NCI-H146 treated with DMSO at 0.1 percent for 48 hours (cell line): ENCODE results near the gene YIF1A.
A peak's percentile ranks its signal among the peaks of the same experiment; 100 is the strongest.
"Not testable (repeated sequence)": the region's sequence is repeated elsewhere in the genome, so short reads cannot be mapped to it uniquely, and the experiment has no call there.

Experiments
- DNase-seq: peaks from one replicate; lab custom pipeline; 2025; ENCODE audit not compliant: unreplicated experiment; lab: John Stamatoyannopoulos, UW

YIF1A gene

GRCh38 chr11:66326261-66327111 lies 37.5 kb upstream of the YIF1A start:
- no peak for DNase-seq

GRCh38 chr11:66325263-66325671 lies 36.3 kb upstream of the YIF1A start:
- DNase-seq, result no peak

GRCh38 chr11:66324664-66325063 lies 35.7 kb upstream of the YIF1A start:
- no peak for DNase-seq

GRCh38 chr11:66323684-66324083 lies 34.7 kb upstream of the YIF1A start:
- DNase-seq, result no peak

- DNase-seq, result no peak
Measured at GRCh38 chr11:66322732-66323427, 33.9 kb upstream of the YIF1A start.

- DNase-seq, result no peak
Measured at GRCh38 chr11:66321606-66322005, 32.7 kb upstream of the YIF1A start.

- DNase-seq, result not testable (repeated sequence)
Measured at GRCh38 chr11:66320748-66321147, 31.8 kb upstream of the YIF1A start.

- not testable (repeated sequence) for DNase-seq
Measured at GRCh38 chr11:66320289-66320688, 31.3 kb upstream of the YIF1A start.

- no peak for DNase-seq
Measured at GRCh38 chr11:66318600-66318970, 29.6 kb upstream of the YIF1A start.

GRCh38 chr11:66317723-66318599 lies 29.0 kb upstream of the YIF1A start:
- DNase-seq, result no peak

GRCh38 chr11:66317322-66317722 lies 28.4 kb upstream of the YIF1A start:
- no peak for DNase-seq

- no peak for DNase-seq
Measured at GRCh38 chr11:66316849-66317251, 27.9 kb upstream of the YIF1A start, which contains the start of gene CD248. Gene CD248, minus strand, starts transcription at chr11:66317044. Its CDS starts 17 bp downstream, at chr11:66317027.

- DNase-seq, result no peak
Measured at GRCh38 chr11:66315921-66316811, 27.2 kb upstream of the YIF1A start.

- no peak for DNase-seq
Measured at GRCh38 chr11:66315498-66315885, 26.5 kb upstream of the YIF1A start.

- DNase-seq, result no peak
Measured at GRCh38 chr11:66314561-66315497, 25.9 kb upstream of the YIF1A start.

- no peak for DNase-seq
Measured at GRCh38 chr11:66314186-66314501, 25.2 kb upstream of the YIF1A start.

GRCh38 chr11:66313321-66314185 lies 24.6 kb upstream of the YIF1A start:
- no peak for DNase-seq

- peak; percentile 89 for DNase-seq
Measured at GRCh38 chr11:66312549-66313320, 23.8 kb upstream of the YIF1A start.
